ENCODE measurements around the gene RAPGEF1.

DNA sequence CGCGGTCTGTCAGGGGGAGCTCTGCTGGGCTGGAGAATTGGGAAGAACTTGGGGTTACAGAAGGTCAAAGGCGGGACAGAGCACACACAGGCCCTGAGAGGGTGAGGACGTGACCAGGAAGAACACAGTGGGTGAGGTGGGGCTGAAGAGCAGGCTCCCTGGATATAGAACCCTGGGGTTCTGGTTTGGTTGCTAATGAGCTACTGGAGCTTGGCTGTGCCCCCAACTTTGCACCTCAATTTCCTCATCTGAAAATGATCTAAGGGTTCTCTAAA lies 110.7 kb downstream of the RAPGEF1 start:
- no peak for TF ChIP-seq POLR2A (IDR thresholded peaks at IDR 0.05; ENCODE audit: extremely low read depth, insufficient read length)
- TF ChIP-seq, protein P1, sequence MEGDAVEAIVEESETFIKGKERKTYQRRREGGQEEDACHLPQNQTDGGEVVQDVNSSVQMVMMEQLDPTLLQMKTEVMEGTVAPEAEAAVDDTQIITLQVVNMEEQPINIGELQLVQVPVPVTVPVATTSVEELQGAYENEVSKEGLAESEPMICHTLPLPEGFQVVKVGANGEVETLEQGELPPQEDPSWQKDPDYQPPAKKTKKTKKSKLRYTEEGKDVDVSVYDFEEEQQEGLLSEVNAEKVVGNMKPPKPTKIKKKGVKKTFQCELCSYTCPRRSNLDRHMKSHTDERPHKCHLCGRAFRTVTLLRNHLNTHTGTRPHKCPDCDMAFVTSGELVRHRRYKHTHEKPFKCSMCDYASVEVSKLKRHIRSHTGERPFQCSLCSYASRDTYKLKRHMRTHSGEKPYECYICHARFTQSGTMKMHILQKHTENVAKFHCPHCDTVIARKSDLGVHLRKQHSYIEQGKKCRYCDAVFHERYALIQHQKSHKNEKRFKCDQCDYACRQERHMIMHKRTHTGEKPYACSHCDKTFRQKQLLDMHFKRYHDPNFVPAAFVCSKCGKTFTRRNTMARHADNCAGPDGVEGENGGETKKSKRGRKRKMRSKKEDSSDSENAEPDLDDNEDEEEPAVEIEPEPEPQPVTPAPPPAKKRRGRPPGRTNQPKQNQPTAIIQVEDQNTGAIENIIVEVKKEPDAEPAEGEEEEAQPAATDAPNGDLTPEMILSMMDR (IDR thresholded peaks at IDR 0.05; ENCODE audit: low read depth, low read length) = no peak
